Peyer's patch (tissue), 4 donors: ENCODE data around the gene FER.

ENCODE experiments used
- CTCF ChIP-seq, 6 experiments: fragments of 450-650 bp in 4 of 6; fragments of 200-600 bp in 2 of 6; sonication (generic) in 1 of 6; IDR thresholded peaks; one replicate each; pipeline ENCODE4 v1.5.1; 2017 to 2019; ENCODE audit warnings: antibody characterized with exemption in 6 of 6, mild to moderate bottlenecking in 3 of 6, moderate library complexity in 1 of 6
- POLR2A ChIP-seq, 2 donors: fragments of 450-650 bp; IDR thresholded peaks; one replicate each; pipeline ENCODE4 v1.5.1; 2017; ENCODE audit warnings: antibody characterized with exemption in 2 of 2, mild to moderate bottlenecking in 2 of 2, moderate library complexity in 2 of 2

- TF ChIP-seq CTCF (IDR thresholded peaks at IDR 0.05) (no peak), POLR2A (IDR thresholded peaks at IDR 0.05) (no peak)
These were observed 455 bp upstream of the FER start for GRCh38 chr5:108747111-108747773.
